ENCODE results near the gene SLC6A3. TPM values are rescaled to one million over a fixed set of nuclear protein-coding genes. Genes with fewer than 3 reads are reported as not detected.

Gene SLC6A3
- total RNA-seq, 4 donors from 2014 or later, result 0.07 to 0.15 TPM; not detected in 2

- no peak overlapping the region for H3K4me3 ChIP-seq
- no peaks in the 10 kb centered on the region for H3K4me1 ChIP-seq
- intact Hi-C loops (cut with DNase I; ENCODE audit: low total_unique reads), result no loop called here
- no peaks in the 10 kb centered on the region for H3K27me3 ChIP-seq
- no peak overlapping the region for H3K27ac ChIP-seq
- TF ChIP-seq POLR2A (IDR thresholded peaks at IDR 0.05) (no peak), CTCF (IDR thresholded peaks at IDR 0.05) (no peak)
- H3K9me3 ChIP-seq, result no peaks in the 10 kb centered on the region
- DNase-seq, result no peak
- H3K36me3 ChIP-seq, result no peaks in the 10 kb centered on the region
Observed at GRCh38 chr5:1404062-1404461, 41.2 kb downstream of the SLC6A3 start.

GRCh38 chr5:1402611-1403255 is 42.5 kb downstream of the SLC6A3 start:
- Histone ChIP-seq H3K27me3 (no peaks in the 10 kb centered on the region), H3K36me3 (no peaks in the 10 kb centered on the region), H3K9me3 (no peaks in the 10 kb centered on the region), H3K27ac (no peak overlapping the region), H3K4me1 (no peaks in the 10 kb centered on the region), H3K4me3 (no peak overlapping the region)
- DNase-seq, result no peak
- no peak for TF ChIP-seq POLR2A (IDR thresholded peaks at IDR 0.05)
- TF ChIP-seq CTCF (IDR thresholded peaks at IDR 0.05), result no peak
- intact Hi-C loops (cut with DNase I; ENCODE audit: low total_unique reads), result no loop called here

- Histone ChIP-seq H3K36me3 (no peaks in the 10 kb centered on the region), H3K4me1 (no peaks in the 10 kb centered on the region), H3K27ac (no peak overlapping the region), H3K27me3 (no peaks in the 10 kb centered on the region), H3K4me3 (no peak overlapping the region), H3K9me3 (no peaks in the 10 kb centered on the region)
- TF ChIP-seq CTCF (IDR thresholded peaks at IDR 0.05) (no peak), POLR2A (IDR thresholded peaks at IDR 0.05) (no peak)
- intact Hi-C loops (cut with DNase I; ENCODE audit: low total_unique reads), result no loop called here
- no peak for DNase-seq
Observed at GRCh38 chr5:1401536-1402138, 43.6 kb downstream of the SLC6A3 start.

GRCh38 chr5:1400936-1401335 is 44.3 kb downstream of the SLC6A3 start:
- H3K27ac ChIP-seq, result no peak overlapping the region
- no peaks in the 10 kb centered on the region for H3K36me3 ChIP-seq
- no peak overlapping the region for H3K4me3 ChIP-seq
- no peaks in the 10 kb centered on the region for H3K4me1 ChIP-seq
- H3K27me3 ChIP-seq, result no peaks in the 10 kb centered on the region
- TF ChIP-seq CTCF (IDR thresholded peaks at IDR 0.05), result no peak
- TF ChIP-seq POLR2A (IDR thresholded peaks at IDR 0.05), result no peak
- intact Hi-C loops (cut with DNase I; ENCODE audit: low total_unique reads), result no loop called here
- no peaks in the 10 kb centered on the region for H3K9me3 ChIP-seq
- no peak for DNase-seq

GRCh38 chr5:1400211-1400855 is 44.9 kb downstream of the SLC6A3 start:
- H3K36me3 ChIP-seq, result no peaks in the 10 kb centered on the region
- no peaks in the 10 kb centered on the region for H3K4me1 ChIP-seq
- H3K4me3 ChIP-seq, result no peak overlapping the region
- no peak for DNase-seq
- TF ChIP-seq CTCF (IDR thresholded peaks at IDR 0.05) (no peak), POLR2A (IDR thresholded peaks at IDR 0.05) (no peak)
- no peak overlapping the region for H3K27ac ChIP-seq
- intact Hi-C loops (cut with DNase I; ENCODE audit: low total_unique reads), result no loop called here
- H3K9me3 ChIP-seq, result no peaks in the 10 kb centered on the region
- H3K27me3 ChIP-seq, result no peaks in the 10 kb centered on the region

Measured in uterus (tissue), 4 donors.